HG02870 (cell line): Measurements from ENCODE around the gene CHMP1B.

ENCODE experiments used
- ATAC-seq: cut with Tn5 transposase; IDR thresholded peaks from one replicate; pipeline ENCODE4 v1.9.1; 2021; ENCODE audit warnings: mild to moderate bottlenecking, moderate library complexity; ENCODE audit not compliant: unreplicated experiment

The CHMP1B gene

GRCh38 chr18:11851146-11851805 lies at the start of gene CHMP1B:
TSS of gene CHMP1B (plus strand) at chr18:11851413. CDS start at chr18:11851512, 99 bp downstream.
- ATAC-seq = peak; percentile 91

- no peak for ATAC-seq
Measured at GRCh38 chr18:11801573-11801972, 49.6 kb upstream of the CHMP1B start.

- ATAC-seq = no peak
Measured at GRCh38 chr18:11802158-11802557, 49.1 kb upstream of the CHMP1B start.

- ATAC-seq = no peak
Measured at GRCh38 chr18:11802586-11802985, 48.6 kb upstream of the CHMP1B start.

- ATAC-seq = no peak
Measured at GRCh38 chr18:11807233-11807632, 44.0 kb upstream of the CHMP1B start.

- no peak for ATAC-seq
Measured at GRCh38 chr18:11808001-11808855, 43.0 kb upstream of the CHMP1B start.

- no peak for ATAC-seq
Measured at GRCh38 chr18:11809895-11810294, 41.3 kb upstream of the CHMP1B start.

- no peak for ATAC-seq
Measured at GRCh38 chr18:11810379-11810778, 40.8 kb upstream of the CHMP1B start.

- ATAC-seq = no peak
Measured at GRCh38 chr18:11811009-11811408, 40.2 kb upstream of the CHMP1B start.

GRCh38 chr18:11817229-11817628 lies 34.0 kb upstream of the CHMP1B start:
- no peak for ATAC-seq

GRCh38 chr18:11818486-11819203 lies 32.6 kb upstream of the CHMP1B start:
- ATAC-seq = no peak

- no peak for ATAC-seq
Measured at GRCh38 chr18:11819938-11820337, 31.3 kb upstream of the CHMP1B start.

GRCh38 chr18:11820697-11821096 lies 30.5 kb upstream of the CHMP1B start:
- no peak for ATAC-seq

GRCh38 chr18:11821208-11821607 lies 30.0 kb upstream of the CHMP1B start:
- no peak for ATAC-seq

- no peak for ATAC-seq
Measured at GRCh38 chr18:11821643-11822237, 29.5 kb upstream of the CHMP1B start.

GRCh38 chr18:11823545-11823944 lies 27.7 kb upstream of the CHMP1B start:
- no peak for ATAC-seq

GRCh38 chr18:11826836-11827235 lies 24.4 kb upstream of the CHMP1B start:
- ATAC-seq = no peak

- ATAC-seq = no peak
Measured at GRCh38 chr18:11828786-11829432, 22.3 kb upstream of the CHMP1B start.

GRCh38 chr18:11830585-11830984 lies 20.6 kb upstream of the CHMP1B start:
- no peak for ATAC-seq

- ATAC-seq = no peak
Measured at GRCh38 chr18:11831921-11832320, 19.3 kb upstream of the CHMP1B start.

- no peak for ATAC-seq
Measured at GRCh38 chr18:11834772-11835171, 16.4 kb upstream of the CHMP1B start.
